Esophagus squamous epithelium (tissue), 5 donors: ENCODE measurements around the gene GAS2L1. TPM values are rescaled to one million over a fixed set of nuclear protein-coding genes. Genes with fewer than 3 reads are reported as not detected.
A peak's percentile ranks its signal among the peaks of the same experiment; 100 is the strongest.
"Not testable (repeated sequence)": the region's sequence is repeated elsewhere in the genome, so short reads cannot be mapped to it uniquely, and the experiment has no call there.

Experiments used
- DNase-seq: peaks from one replicate; lab custom pipeline; 2025; lab: John Stamatoyannopoulos, UW
- H3K27ac ChIP-seq, 4 donors: fragments of 200-600 bp; sonication (generic); one replicate each; pipeline ENCODE4 v1.5.1; 2016 to 2019; ENCODE audit warnings: mild to moderate bottlenecking in 1 of 4
- H3K27me3 ChIP-seq, 4 donors: fragments of 200-600 bp; sonication (generic); 1 replicate in 3 of 4; 2 replicates in 1 of 4; pipeline versions ENCODE4 v1.5.1 to v1.6.0; 2017 to 2021; ENCODE audit warnings: antibody characterized with exemption in 1 of 4
- H3K36me3 ChIP-seq, 3 donors: fragments of 200-600 bp; sonication (generic); one replicate each; pipeline ENCODE4 v1.5.1; 2016 to 2019
- H3K4me1 ChIP-seq, 3 donors: fragments of 200-600 bp; sonication (generic); one replicate each; pipeline ENCODE4 v1.5.1; 2017 to 2019
- H3K4me3 ChIP-seq, 4 donors: fragments of 200-600 bp; sonication (generic); 1 replicate in 3 of 4; 2 replicates in 1 of 4; pipeline ENCODE4 v1.5.1; 2016 to 2019; ENCODE audit warnings: mild to moderate bottlenecking in 2 of 4, moderate library complexity in 1 of 4
- H3K9me3 ChIP-seq, 3 donors: fragments of 200-600 bp; sonication (generic); one replicate each; pipeline ENCODE4 v1.5.1; 2016 to 2019
- CTCF ChIP-seq, 6 experiments: fragments of 450-650 bp in 4 of 6; fragments of 200-600 bp in 2 of 6; sonication (generic) in 2 of 6; IDR thresholded peaks; one replicate each; pipeline ENCODE4 v1.5.1; 2016 to 2019; ENCODE audit warnings: antibody characterized with exemption in 6 of 6, mild to moderate bottlenecking in 4 of 6, moderate library complexity in 4 of 6
- POLR2A ChIP-seq, 4 donors: fragments of 450-650 bp; IDR thresholded peaks; one replicate each; pipeline ENCODE4 v1.6.1; 2017; ENCODE audit warnings: antibody characterized with exemption in 4 of 4, mild to moderate bottlenecking in 4 of 4, moderate library complexity in 3 of 4
- WGBS, 2 donors: methylation state at CpG; one replicate each; pipeline ENCODE4 v1.1.5; 2018; 5-methylcytosine and 5-hydroxymethylcytosine counted together
- intact Hi-C: fragments of 100-400 bp; cut with DNase I; formaldehyde crosslinking; loops from one replicate; pipeline ENCODE4 v1.15.0; 2022
- total RNA-seq, 4 donors: library from RNA; depleted of rRNA; stranded (reverse); fragments of >200 nt; gene quantifications; one replicate each; pipeline ENCODE4 v1.1.0, GENCODE V29; 2016
- donor health status: DM: yes; HTN: yes; CAD: no.

The GAS2L1 gene
- total RNA-seq, 4 donors from 2014 or later, result 26.9 to 52.1 (median 36.9) TPM

DNA sequence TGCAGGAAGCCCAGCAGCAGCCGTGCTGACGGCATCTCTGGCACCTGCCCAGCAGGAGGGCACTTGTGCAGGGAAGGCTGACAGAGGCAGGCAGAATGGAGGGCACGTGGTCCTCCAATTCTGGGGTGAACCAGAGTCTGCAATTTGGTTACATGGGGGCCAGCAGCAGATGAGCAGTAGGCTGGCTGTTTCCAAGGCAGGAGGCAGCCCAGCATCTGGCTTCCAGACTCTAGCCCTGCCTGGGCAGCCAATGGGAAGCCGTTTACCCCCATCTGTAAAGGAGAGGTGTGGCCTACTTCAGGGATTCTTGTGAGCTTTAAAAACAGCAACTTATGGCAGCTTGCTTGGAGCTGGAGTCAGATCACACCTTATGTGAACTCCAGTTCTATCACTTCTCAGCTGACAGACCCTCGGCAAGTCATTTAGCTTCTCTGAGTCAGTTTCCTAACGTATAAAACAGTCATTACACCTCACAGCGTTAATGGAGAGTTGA, 36.9 kb downstream of the GAS2L1 start:
- 28 to 66% methylated on average over 6 of the region's 7 CpGs for WGBS, 2 donors
- Histone ChIP-seq H3K27me3 (no peaks in the 10 kb centered on the region), H3K4me1 (peaks cover 0 to 43% (median 0%) of the 10 kb centered on the region in 3 donors), H3K9me3 (no peaks in the 10 kb centered on the region), H3K4me3 (no peak overlapping the region), H3K36me3 (peaks cover 60 to 100% (median 64%) of the 10 kb centered on the region in 3 donors), H3K27ac (no peak overlapping the region)
- no peak for DNase-seq
- intact Hi-C loops, result no loop called here
- no peak for TF ChIP-seq CTCF (IDR thresholded peaks at IDR 0.05)
- TF ChIP-seq POLR2A (IDR thresholded peaks at IDR 0.05), result no peak

DNA sequence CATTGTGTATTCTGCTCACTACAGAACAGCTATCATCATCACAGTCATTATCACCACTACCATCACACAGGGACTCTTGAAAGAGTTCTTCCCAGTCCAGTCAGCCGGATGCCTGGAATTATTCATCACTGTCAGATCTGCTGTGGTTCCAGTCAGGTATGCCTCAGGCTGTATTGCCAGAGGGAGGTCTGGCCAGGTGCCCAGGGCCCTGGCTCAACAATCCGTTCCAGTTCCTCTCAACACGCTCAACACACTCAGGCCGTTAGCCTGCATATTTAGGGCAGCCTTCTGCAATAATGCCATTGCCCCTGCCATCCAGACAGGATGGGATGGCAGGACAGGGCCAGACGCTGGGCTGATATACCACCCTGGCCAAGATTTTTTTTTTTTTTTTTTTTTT, 37.7 kb downstream of the GAS2L1 start:
- peaks cover 0 to 36% (median 0%) of the 10 kb centered on the region in 3 donors for H3K4me1 ChIP-seq
- DNase-seq, result no peak
- H3K27me3 ChIP-seq, result no peaks in the 10 kb centered on the region
- H3K36me3 ChIP-seq, result peaks cover 55 to 100% (median 64%) of the 10 kb centered on the region in 3 donors
- WGBS, 2 donors, result 32 to 45% methylated on average over 5 of the region's 5 CpGs
- no peaks in the 10 kb centered on the region for H3K9me3 ChIP-seq
- H3K27ac ChIP-seq, result no peak overlapping the region
- no peak overlapping the region for H3K4me3 ChIP-seq
- TF ChIP-seq POLR2A (IDR thresholded peaks at IDR 0.05) (no peak), CTCF (IDR thresholded peaks at IDR 0.05) (no peak)
- intact Hi-C loops, result no loop called here

GRCh38 chr22:29344889-29345288, 38.4 kb downstream of the GAS2L1 start:
- intact Hi-C loops, H3K27ac ChIP-seq, H3K27me3 ChIP-seq, H3K9me3 ChIP-seq, DNase-seq, H3K4me3 ChIP-seq: not testable (repeated sequence)
- Histone ChIP-seq H3K36me3 (peaks cover 55 to 100% (median 65%) of the 10 kb centered on the region in 3 donors), H3K4me1 (peaks cover 0 to 30% (median 0%) of the 10 kb centered on the region in 3 donors)
- WGBS, 2 donors, result 83 to 91% methylated on average over 5 of the region's 5 CpGs

- Histone ChIP-seq H3K4me1 (peaks cover 0 to 23% (median 0%) of the 10 kb centered on the region in 3 donors), H3K9me3 (no peaks in the 10 kb centered on the region), H3K36me3 (peaks cover 54 to 100% (median 67%) of the 10 kb centered on the region in 3 donors), H3K4me3 (no peak overlapping the region), H3K27me3 (no peaks in the 10 kb centered on the region), H3K27ac (no peak overlapping the region)
- intact Hi-C loops, result no loop called here
- TF ChIP-seq CTCF (IDR thresholded peaks at IDR 0.05) (no peak), POLR2A (IDR thresholded peaks at IDR 0.05) (no peak)
- DNase-seq, result no peak
Observed at GRCh38 chr22:29345932-29346331, 39.5 kb downstream of the GAS2L1 start.

DNA sequence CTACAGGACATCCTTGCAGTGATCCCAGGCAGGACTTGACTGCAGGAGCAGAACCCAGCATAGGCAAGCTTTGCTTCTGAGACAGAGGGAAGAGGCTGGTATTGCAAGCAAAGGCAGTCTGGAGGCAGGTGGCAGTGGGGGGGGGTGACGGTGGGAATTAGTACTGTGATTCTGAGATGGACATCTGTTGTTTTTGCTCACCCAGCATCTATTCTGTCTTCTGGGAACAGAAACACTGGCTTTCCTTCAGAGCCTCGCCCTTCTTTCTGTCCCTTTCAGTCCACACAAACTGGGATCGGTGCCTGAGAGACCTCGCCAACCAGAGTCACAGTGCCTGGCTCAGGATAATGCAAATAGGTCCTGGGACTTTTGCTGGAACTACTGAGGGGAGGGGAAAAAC, 40.2 kb downstream of the GAS2L1 start:
- Histone ChIP-seq H3K36me3 (peaks cover 54 to 100% (median 67%) of the 10 kb centered on the region in 3 donors), H3K27ac (peak overlapping the region in 1 of 4 donors; percentile 12), H3K4me1 (peaks cover 0 to 23% (median 0%) of the 10 kb centered on the region in 3 donors), H3K4me3 (no peak overlapping the region), H3K9me3 (no peaks in the 10 kb centered on the region), H3K27me3 (no peaks in the 10 kb centered on the region)
- WGBS, 2 donors, result 65 to 74% methylated on average over 4 of the region's 4 CpGs
- DNase-seq, result no peak
- no peak for TF ChIP-seq CTCF (IDR thresholded peaks at IDR 0.05)
- no peak for TF ChIP-seq POLR2A (IDR thresholded peaks at IDR 0.05)
- intact Hi-C loops, result no loop called here
